Measurements from ENCODE around the gene TENT5A. TPM values are rescaled to one million over a fixed set of nuclear protein-coding genes. Genes with fewer than 3 reads are reported as not detected.

Gene TENT5A
- total RNA-seq, 1 experiment from 2014 or later, result 13.0 TPM

DNA sequence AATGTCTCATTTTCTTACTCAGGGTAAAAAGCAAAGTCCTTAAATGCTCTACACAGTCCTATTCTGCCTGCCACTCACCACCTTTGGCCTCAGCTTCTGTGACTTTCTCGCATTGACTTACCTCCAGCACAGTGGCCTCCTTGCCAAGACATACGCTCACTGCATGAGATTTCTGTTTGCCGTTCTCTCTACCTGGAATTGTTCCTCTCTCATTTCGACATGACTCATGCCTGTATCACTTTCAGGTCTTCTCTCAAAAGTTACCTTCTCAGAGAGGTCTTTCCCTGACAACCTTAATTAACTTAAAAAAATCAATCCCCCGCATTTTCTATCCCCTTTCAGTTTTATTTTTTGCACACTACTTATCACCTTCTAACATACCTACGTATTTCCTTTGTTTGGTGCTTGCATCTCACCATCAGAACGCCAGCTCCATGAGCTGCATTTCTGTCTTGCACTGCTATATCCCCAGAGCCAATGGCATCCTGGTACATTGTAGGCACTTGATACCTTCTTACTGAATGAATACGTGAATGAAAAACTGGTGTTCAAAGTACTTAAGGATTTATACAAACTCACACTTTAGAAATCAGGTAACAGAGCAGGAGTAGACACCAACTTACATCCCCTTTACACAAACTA is 24.5 kb downstream of the TENT5A start:
- Histone ChIP-seq H3K9me3 (replicated peaks) (no peaks in the 10 kb centered on the region), H3K27ac (no peak overlapping the region), H3K36me3 (no peaks in the 10 kb centered on the region), H3K27me3 (no peaks in the 10 kb centered on the region), H3K4me3 (no peak overlapping the region), H3K4me1 (no peaks in the 10 kb centered on the region)
- no peak for DNase-seq

DNA sequence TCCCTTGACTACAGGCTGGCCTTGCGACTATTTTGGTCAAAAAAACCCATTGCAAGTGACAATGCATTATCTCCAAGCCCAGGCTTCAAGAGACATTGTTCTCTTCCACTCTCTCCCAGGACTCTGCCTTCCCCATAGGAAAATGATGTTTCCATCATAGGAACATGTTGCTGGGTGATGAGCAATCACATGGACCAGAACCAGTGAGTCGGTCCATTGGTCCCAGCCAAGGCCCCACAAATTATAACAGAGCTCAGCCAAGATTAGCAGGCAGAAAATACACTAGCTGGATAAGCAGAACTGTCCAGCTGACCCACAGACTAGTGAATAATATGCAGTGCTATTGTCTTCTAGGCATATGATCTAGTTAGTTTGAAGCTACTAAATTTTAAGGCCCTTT is 27.4 kb downstream of the TENT5A start:
- Histone ChIP-seq H3K27me3 (no peaks in the 10 kb centered on the region), H3K9me3 (replicated peaks) (no peaks in the 10 kb centered on the region), H3K4me3 (no peak overlapping the region), H3K36me3 (no peaks in the 10 kb centered on the region), H3K4me1 (no peaks in the 10 kb centered on the region), H3K27ac (no peak overlapping the region)
- no peak for DNase-seq

DNA sequence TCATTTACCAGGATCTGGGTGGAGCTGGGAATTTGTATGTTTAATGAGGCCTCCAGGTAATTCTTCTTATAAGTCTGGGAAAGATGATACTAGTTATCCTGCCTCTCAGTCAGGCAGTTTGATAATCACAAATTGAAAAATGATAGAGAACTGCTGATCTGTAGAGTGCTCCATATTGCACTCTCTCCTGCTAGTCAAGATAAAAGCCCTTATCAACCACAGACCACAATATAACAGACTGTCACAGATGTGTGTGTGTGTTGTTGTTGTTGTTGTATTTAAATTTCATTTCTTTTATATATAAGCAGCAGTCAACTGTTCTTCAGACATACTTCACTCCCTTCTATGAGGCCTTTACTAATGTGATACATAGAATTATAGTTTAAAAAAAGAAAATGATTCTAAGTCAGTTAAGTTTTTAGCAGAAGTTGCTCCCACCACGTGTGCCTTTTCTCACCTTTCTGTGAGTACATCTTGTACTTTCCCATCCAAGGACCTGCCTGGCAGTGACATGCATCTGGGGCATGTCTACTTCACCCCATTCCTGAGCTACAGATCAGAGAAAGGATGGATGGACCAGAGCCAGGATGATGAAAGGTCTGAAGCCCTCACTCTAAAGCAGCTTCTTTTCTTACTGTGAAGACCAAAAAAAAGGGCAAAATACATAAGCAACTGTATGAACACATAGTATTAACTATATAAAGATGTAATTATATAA is 29.8 kb downstream of the TENT5A start:
- DNase-seq, result no peak
- H3K27me3 ChIP-seq, result no peaks in the 10 kb centered on the region
- no peaks in the 10 kb centered on the region for H3K4me1 ChIP-seq
- H3K4me3 ChIP-seq, result no peak overlapping the region
- no peaks in the 10 kb centered on the region for H3K9me3 ChIP-seq (replicated peaks)
- H3K36me3 ChIP-seq, result no peaks in the 10 kb centered on the region
- no peak overlapping the region for H3K27ac ChIP-seq

DNA sequence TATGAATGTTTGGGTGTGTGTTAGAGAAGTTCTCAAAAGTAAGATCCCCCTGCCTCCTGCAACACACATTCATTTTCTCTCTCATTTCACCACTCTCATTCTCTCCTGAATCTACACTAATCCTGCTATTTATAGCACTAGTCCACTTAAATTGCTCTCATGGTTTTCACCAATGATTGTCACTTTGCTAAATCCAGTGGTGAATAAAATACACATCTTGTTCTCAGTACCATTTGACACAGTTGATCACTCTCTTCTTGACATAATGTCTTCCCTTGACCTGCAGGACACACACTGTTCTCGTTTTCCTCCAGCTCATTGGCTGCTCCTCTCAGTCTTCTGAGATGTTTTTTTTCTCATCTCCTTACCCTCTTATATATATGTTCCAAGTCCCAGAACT is 32.1 kb downstream of the TENT5A start:
- Histone ChIP-seq H3K9me3 (replicated peaks) (no peaks in the 10 kb centered on the region), H3K4me3 (no peak overlapping the region), H3K4me1 (no peaks in the 10 kb centered on the region), H3K27me3 (no peaks in the 10 kb centered on the region), H3K36me3 (no peaks in the 10 kb centered on the region), H3K27ac (no peak overlapping the region)
- DNase-seq, result no peak

DNA sequence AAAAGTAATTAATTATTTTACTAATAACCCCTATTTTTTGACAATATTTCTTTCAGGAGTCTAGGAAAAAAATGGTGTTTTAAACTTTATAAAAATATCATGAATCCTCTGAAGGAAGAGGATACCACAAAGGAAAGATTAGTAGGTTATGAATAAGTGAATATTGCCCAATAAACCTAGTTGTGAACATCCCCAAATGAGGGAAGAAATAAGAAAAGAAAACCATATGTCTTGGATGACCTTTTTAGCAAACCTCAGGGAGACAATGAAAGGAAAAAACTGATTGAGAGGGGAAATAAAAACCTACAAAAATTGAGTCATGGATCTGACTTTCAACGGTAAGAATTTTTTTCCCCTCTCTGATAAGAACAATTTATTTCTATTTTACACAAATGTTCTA is 34.4 kb downstream of the TENT5A start:
- Histone ChIP-seq H3K4me1 (no peaks in the 10 kb centered on the region), H3K4me3 (no peak overlapping the region), H3K27ac (no peak overlapping the region), H3K27me3 (no peaks in the 10 kb centered on the region), H3K36me3 (no peaks in the 10 kb centered on the region), H3K9me3 (replicated peaks) (no peaks in the 10 kb centered on the region)
- DNase-seq, result no peak

DNA sequence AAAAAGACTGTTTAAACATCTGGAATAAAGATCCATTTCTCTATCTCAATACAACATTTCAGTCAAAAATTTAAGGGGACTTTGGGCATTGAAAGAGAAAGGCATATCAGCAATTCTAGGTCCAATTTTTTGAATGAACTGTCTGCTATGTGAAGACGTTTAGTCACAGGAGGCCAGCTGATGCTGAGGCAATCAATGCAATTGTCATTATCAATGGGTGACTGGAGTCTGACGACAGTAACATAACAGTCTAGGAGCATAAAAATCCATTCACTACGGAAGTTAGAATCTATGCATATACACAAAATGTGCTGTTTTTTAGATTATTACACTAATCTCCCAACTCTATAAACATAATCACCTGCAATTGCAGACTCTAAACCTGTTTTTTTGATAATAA is 37.8 kb downstream of the TENT5A start:
- H3K36me3 ChIP-seq, result no peaks in the 10 kb centered on the region
- no peak overlapping the region for H3K27ac ChIP-seq
- no peaks in the 10 kb centered on the region for H3K9me3 ChIP-seq (replicated peaks)
- DNase-seq, result no peak
- no peaks in the 10 kb centered on the region for H3K4me1 ChIP-seq
- H3K4me3 ChIP-seq, result no peak overlapping the region
- no peaks in the 10 kb centered on the region for H3K27me3 ChIP-seq

DNA sequence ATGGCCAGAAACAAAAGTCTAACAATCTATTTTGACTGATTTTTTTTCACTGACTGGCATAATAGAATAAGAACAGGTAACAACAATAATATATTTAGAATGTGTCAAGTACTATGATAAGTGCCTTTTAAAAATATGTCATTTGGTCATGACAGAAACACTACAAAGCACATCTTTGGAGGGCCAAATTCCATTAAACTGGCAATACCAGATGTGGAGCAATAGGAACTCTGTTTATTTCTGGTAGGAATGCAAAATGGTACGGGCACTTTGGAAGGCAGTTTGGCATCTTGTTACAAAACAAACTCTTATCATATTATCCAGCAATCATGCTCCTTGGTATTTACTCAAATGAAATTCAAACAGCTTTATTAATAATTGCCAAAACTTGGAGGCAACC is 39.3 kb downstream of the TENT5A start:
- Histone ChIP-seq H3K9me3 (replicated peaks) (no peaks in the 10 kb centered on the region), H3K27ac (no peak overlapping the region), H3K36me3 (no peaks in the 10 kb centered on the region), H3K4me1 (peaks cover 8% of the 10 kb centered on the region), H3K27me3 (no peaks in the 10 kb centered on the region), H3K4me3 (no peak overlapping the region)
- no peak for DNase-seq

DNA sequence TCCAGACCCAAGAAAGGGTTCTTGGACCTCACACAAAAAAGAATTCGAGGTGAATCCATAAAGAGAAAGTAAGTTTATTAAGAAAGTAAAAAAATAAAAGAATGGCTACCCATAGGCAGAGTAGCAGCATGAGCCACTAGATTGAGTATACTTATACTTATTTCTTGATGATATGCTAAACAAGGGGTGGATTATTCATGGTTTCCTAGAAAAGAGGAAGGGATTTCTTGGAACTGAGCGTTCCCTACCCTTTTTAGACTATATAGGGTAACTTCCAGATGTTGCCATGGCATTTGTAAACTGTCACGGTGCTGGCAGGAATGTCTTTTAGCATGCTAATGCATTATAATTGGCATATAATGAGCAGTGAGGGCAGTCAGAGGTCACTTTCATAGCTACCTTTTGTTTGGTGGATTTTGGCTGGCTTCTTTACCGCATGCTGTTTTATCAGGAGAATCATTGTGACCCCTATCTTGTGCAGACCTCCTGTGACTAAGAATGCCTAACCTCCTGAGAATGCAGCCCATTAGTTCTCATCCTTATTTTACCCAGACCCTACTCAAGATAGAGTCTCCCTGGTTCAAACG is 44.3 kb downstream of the TENT5A start:
- H3K27ac ChIP-seq, result peak overlapping the region; percentile 82
- DNase-seq, result peak; percentile 52 to 69
- no peaks in the 10 kb centered on the region for H3K36me3 ChIP-seq
- H3K4me1 ChIP-seq, result peaks cover 16% of the 10 kb centered on the region
- H3K9me3 ChIP-seq (replicated peaks), result no peaks in the 10 kb centered on the region
- H3K27me3 ChIP-seq, result no peaks in the 10 kb centered on the region
- no peak overlapping the region for H3K4me3 ChIP-seq

DNA sequence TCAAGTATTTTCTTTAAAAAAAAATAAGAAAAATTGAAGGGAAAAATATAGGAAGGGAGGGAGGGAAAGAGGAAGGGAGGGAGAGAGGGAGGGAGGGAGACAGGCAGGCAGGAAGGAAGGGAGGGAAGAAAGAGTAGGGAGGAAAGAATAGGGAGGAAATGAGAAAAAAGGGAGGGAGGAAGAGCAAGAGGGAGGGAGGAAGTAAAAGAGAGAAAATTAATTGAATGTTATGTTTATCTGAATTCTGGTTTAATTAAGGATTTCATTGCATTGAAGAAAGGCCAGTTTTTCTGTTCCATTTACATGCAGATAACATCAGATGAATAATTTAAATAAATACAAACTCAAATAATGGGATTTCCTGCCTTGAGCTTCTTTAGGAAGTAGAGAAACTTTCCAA is 47.8 kb downstream of the TENT5A start:
- H3K36me3 ChIP-seq, result no peaks in the 10 kb centered on the region
- H3K4me1 ChIP-seq, result peaks cover 16% of the 10 kb centered on the region
- no peaks in the 10 kb centered on the region for H3K27me3 ChIP-seq
- no peak overlapping the region for H3K27ac ChIP-seq
- no peaks in the 10 kb centered on the region for H3K9me3 ChIP-seq (replicated peaks)
- no peak for DNase-seq
- H3K4me3 ChIP-seq, result no peak overlapping the region

DNA sequence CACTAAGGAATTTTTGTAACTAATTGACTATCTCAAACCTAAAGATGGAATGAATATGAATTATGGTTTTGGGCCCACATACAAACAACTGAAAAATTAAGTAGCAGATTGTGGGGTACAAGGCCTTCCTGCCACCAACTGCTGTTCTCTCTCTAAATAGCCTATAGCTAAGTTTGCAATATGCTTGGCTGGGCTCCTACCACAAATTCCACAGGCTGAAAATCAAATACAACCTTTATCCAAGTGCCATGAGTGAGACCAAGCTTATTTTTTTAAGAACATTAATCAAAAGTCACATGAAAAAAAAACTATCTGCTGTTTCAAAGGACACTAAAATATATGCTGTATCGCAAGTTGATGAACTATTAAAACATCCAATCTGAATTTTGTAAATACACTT is 52.1 kb downstream of the TENT5A start:
- Histone ChIP-seq H3K4me1 (peaks cover 20% of the 10 kb centered on the region), H3K36me3 (no peaks in the 10 kb centered on the region), H3K27ac (no peak overlapping the region), H3K27me3 (no peaks in the 10 kb centered on the region), H3K4me3 (no peak overlapping the region), H3K9me3 (replicated peaks) (no peaks in the 10 kb centered on the region)
- no peak for DNase-seq

DNA sequence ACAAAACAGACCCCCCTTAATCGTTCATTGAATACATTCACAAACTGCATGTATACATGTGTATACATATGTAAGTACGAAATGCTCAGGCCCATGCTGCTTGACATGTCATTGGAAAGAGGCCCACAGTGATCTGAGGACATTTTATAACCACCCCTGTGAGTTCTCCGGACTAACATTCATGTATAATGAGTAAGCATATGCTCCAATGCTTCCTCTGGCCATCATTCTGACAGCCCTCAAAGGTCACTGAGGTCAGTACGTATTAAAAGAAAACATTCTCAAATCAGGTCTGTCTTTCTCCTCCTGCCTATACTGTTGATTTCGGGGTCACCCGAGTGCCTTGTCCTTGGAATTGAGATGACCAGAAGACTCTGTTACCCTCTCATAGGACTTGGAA is 54.9 kb downstream of the TENT5A start:
- peak; percentile 17 to 26 for DNase-seq
- H3K27ac ChIP-seq, result peak overlapping the region; percentile 61
- no peak overlapping the region for H3K4me3 ChIP-seq
- H3K9me3 ChIP-seq (replicated peaks), result no peaks in the 10 kb centered on the region
- H3K4me1 ChIP-seq, result peaks cover 20% of the 10 kb centered on the region
- no peaks in the 10 kb centered on the region for H3K36me3 ChIP-seq
- no peaks in the 10 kb centered on the region for H3K27me3 ChIP-seq

DNA sequence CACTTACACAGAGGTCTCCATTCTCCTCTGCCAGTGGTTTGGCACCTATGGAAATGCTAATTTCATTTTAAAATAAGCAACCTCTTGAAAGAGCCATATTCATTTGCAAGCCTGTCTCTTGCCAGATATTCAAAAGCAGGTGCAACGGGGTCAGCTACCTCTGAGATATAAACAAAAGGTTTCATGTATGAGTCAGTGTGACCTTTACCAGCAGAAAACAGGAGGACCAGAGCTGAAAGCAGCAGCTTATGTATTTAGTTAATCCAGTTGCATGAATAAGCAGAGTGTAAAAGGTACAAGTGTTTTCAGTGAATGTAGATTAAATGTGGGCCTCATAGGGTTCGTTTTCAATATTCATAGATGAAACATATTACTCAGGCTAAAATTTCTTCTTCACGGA is 56.0 kb downstream of the TENT5A start:
- H3K4me1 ChIP-seq, result peaks cover 20% of the 10 kb centered on the region
- peak; percentile 72 to 81 for DNase-seq
- H3K36me3 ChIP-seq, result no peaks in the 10 kb centered on the region
- H3K27me3 ChIP-seq, result no peaks in the 10 kb centered on the region
- H3K27ac ChIP-seq, result peak overlapping the region; percentile 61
- no peak overlapping the region for H3K4me3 ChIP-seq
- no peaks in the 10 kb centered on the region for H3K9me3 ChIP-seq (replicated peaks)
